ENCODE results near the gene EEF1A2.

The EEF1A2 gene

DNA sequence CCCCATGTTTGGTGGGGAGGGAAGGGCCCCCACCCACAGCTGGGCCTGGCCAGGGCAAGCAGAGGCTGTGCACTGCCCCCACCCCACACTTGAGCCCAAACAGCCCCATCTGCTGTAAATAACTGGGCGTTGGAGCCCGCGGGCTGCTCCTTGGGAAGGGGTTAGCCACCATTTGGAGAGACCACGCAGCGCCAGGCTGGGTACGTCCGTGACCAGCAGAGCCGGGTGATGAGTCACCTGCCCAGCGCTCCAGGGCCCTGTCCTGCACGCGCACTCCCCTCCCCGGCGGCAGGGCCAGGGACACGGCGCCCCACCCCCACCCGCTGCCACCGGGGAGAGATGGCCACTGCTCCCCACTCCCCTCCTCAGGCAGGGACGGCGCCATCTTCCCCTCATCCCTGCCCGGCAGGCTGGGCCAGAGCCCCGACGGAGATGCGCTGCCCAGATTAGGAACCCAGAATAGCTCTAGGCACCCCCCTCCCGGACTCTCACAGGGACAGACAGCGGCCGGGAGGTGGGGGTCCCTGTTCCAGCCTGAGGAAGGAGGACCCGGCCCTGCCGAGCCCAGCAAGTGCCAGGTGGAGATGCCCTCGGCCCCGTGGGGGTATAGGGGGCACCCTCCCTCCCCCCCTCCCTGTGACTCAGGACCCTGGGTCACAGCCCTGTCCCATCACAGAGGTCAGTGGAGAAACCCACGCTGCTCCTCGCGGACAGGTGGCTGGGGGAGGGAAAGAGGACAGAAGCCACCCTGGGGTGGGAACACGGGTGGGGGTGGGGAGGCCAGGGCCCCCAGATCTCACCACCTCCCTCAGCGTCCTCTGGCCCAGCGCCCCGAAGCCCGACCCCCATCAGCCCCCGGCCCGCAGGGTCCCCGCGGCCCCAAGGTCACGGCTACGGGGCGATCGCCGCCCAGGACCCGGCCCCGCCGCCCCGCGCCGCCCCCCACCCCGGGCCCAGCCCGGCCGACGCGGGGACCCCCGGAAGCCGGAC lies 642 bp downstream of the EEF1A2 start:
- TF ChIP-seq, protein P1, sequence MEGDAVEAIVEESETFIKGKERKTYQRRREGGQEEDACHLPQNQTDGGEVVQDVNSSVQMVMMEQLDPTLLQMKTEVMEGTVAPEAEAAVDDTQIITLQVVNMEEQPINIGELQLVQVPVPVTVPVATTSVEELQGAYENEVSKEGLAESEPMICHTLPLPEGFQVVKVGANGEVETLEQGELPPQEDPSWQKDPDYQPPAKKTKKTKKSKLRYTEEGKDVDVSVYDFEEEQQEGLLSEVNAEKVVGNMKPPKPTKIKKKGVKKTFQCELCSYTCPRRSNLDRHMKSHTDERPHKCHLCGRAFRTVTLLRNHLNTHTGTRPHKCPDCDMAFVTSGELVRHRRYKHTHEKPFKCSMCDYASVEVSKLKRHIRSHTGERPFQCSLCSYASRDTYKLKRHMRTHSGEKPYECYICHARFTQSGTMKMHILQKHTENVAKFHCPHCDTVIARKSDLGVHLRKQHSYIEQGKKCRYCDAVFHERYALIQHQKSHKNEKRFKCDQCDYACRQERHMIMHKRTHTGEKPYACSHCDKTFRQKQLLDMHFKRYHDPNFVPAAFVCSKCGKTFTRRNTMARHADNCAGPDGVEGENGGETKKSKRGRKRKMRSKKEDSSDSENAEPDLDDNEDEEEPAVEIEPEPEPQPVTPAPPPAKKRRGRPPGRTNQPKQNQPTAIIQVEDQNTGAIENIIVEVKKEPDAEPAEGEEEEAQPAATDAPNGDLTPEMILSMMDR (IDR thresholded peaks at IDR 0.05; ENCODE audit: low read depth, low read length, poor library complexity, severe bottlenecking): no peak
- TF ChIP-seq EZH2phosphoT487 (IDR thresholded peaks at IDR 0.05; ENCODE audit: borderline replicate concordance, low read length): no peak
- H3K4me2 ChIP-seq (ENCODE audit: low read length): no peak overlapping the region
- peaks cover 7% of the 10 kb centered on the region; the same call in 1 of the 2 replicates for H3K27me3 ChIP-seq (ENCODE audit: control insufficient read depth, low read length)
- H3K36me3 ChIP-seq (ENCODE audit: control insufficient read depth, low read length): no peaks in the 10 kb centered on the region
- peaks cover 9% of the 10 kb centered on the region; the same call in 1 of the 2 replicates for H4K20me1 ChIP-seq (ENCODE audit: control insufficient read depth, insufficient read depth, low read depth, low read length)
- peaks cover 20% of the 10 kb centered on the region for H3K4me1 ChIP-seq (ENCODE audit: control insufficient read depth, low read length)
- H3F3A ChIP-seq (ENCODE audit: control insufficient read depth, insufficient read depth): no peaks in the 10 kb centered on the region; the same call in 1 of the 2 replicates
- no peaks in the 10 kb centered on the region for H3K9me2 ChIP-seq (replicated peaks; ENCODE audit: control insufficient read depth, low read length)
- no peak overlapping the region for H3K4me3 ChIP-seq (ENCODE audit: low read length)
- no peaks in the 10 kb centered on the region for H3K79me2 ChIP-seq (ENCODE audit: control insufficient read depth, low read length)
- H3K9me3 ChIP-seq (ENCODE audit: control insufficient read depth, insufficient read depth, low read length): no peaks in the 10 kb centered on the region
- H3K27ac ChIP-seq (ENCODE audit: low read depth, low read length): no peak overlapping the region

DNA sequence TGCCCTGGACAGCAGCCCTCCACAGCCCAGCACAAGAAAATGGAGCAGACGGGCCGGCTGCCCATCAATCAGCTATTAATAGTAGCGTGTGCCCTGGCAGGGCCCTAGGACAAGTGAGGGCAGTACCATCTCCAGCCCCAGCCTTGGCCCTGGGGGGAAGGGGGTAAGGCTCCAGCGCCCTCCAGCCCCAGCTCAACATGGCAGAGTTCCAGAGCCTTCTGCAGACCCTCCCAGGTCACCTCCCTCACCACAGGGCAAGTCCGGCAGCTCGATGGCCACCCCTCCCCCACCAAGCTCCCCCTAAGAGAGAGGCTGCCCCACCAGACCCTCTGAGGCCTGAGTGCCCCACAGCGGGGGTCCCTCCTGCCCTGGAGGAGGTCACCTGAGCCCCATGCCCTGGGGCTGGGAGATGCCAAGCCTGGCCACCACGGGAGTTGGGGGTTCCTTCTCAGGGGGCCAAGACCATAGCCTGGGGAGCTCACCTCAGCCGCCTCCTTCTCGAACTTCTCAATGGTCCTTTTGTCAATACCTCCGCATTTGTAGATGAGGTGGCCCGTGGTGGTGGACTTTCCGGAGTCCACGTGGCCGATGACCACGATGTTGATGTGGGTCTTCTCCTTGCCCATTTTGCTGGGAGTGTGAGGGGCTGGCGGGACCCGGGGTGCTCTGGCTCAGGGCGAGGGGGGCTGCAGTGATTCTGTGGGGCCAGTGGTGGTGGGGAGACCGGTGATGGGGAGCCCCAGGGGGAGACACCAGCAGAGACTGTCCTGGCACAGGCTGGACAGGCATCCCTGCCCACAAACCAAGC lies 1.5 kb downstream of the EEF1A2 start:
- Histone ChIP-seq H3K9me3 (ENCODE audit: control insufficient read depth, insufficient read depth, low read length) (no peaks in the 10 kb centered on the region), H3F3A (ENCODE audit: control insufficient read depth, insufficient read depth) (no peaks in the 10 kb centered on the region; the same call in 1 of the 2 replicates), H3K27ac (ENCODE audit: low read depth, low read length) (no peak overlapping the region), H3K27me3 (ENCODE audit: control insufficient read depth, low read length) (peaks cover 7% of the 10 kb centered on the region; the same call in 1 of the 2 replicates), H3K9me2 (replicated peaks; ENCODE audit: control insufficient read depth, low read length) (no peaks in the 10 kb centered on the region), H3K79me2 (ENCODE audit: control insufficient read depth, low read length) (no peaks in the 10 kb centered on the region), H4K20me1 (ENCODE audit: control insufficient read depth, insufficient read depth, low read depth, low read length) (peaks cover 9% of the 10 kb centered on the region; the same call in 1 of the 2 replicates), H3K4me3 (ENCODE audit: low read length) (no peak overlapping the region), H3K4me2 (ENCODE audit: low read length) (no peak overlapping the region), H3K4me1 (ENCODE audit: control insufficient read depth, low read length) (peaks cover 17% of the 10 kb centered on the region), H3K36me3 (ENCODE audit: control insufficient read depth, low read length) (no peaks in the 10 kb centered on the region)
- TF ChIP-seq, protein P1 (IDR thresholded peaks at IDR 0.05; ENCODE audit: low read depth, low read length, poor library complexity, severe bottlenecking): no peak
- TF ChIP-seq EZH2phosphoT487 (IDR thresholded peaks at IDR 0.05; ENCODE audit: borderline replicate concordance, low read length): no peak

DNA sequence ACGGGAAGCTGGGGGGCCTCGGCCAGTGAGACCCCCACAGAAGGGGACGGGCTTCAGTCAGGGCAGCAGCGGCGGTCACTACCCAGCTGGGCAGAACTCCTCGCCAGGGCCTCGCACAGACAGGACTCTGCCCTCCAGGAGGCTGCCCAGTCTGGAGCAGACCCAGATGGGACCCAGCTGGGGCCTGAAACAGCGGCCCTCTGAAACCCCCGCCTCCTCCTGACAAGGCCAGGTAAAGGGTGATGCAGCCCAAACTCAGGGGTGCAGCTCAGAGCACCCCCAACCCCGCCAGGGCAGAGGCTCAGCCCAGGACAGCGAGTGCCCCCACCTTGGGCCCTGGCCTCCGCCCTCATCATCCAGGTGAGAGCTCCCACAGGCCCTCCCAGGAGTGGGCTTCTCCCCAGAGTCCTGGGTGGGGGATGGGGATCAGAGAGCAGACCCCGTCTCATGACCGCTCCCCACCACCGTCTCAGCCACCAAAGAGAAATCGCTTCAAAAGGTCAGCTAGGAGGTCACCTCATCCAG lies 2.2 kb downstream of the EEF1A2 start:
- TF ChIP-seq, protein P1 (IDR thresholded peaks at IDR 0.05; ENCODE audit: low read depth, low read length, poor library complexity, severe bottlenecking): no peak
- TF ChIP-seq EZH2phosphoT487 (IDR thresholded peaks at IDR 0.05; ENCODE audit: borderline replicate concordance, low read length): no peak
- Histone ChIP-seq H3K36me3 (ENCODE audit: control insufficient read depth, low read length) (no peaks in the 10 kb centered on the region), H3K4me2 (ENCODE audit: low read length) (no peak overlapping the region), H3K27ac (ENCODE audit: low read depth, low read length) (no peak overlapping the region), H3K4me1 (ENCODE audit: control insufficient read depth, low read length) (peaks cover 10% of the 10 kb centered on the region), H3F3A (ENCODE audit: control insufficient read depth, insufficient read depth) (no peaks in the 10 kb centered on the region; the same call in 1 of the 2 replicates), H3K27me3 (ENCODE audit: control insufficient read depth, low read length) (peaks cover 7% of the 10 kb centered on the region; the same call in 1 of the 2 replicates), H3K9me3 (ENCODE audit: control insufficient read depth, insufficient read depth, low read length) (no peaks in the 10 kb centered on the region), H3K9me2 (replicated peaks; ENCODE audit: control insufficient read depth, low read length) (no peaks in the 10 kb centered on the region), H3K79me2 (ENCODE audit: control insufficient read depth, low read length) (no peaks in the 10 kb centered on the region), H3K4me3 (ENCODE audit: low read length) (no peak overlapping the region), H4K20me1 (ENCODE audit: control insufficient read depth, insufficient read depth, low read depth, low read length) (peaks cover 9% of the 10 kb centered on the region; the same call in 1 of the 2 replicates)
